HEK293 (cell line): ENCODE data around the gene ADAM23.

ENCODE experiments used
- CTCF ChIA-PET: fragments of 350-600 bp; formaldehyde crosslinking; extraction: SDS; loops from one replicate; lab custom pipeline; 2021; ENCODE audit warnings: antibody characterized with exemption; lab: Yijun Ruan, JAX
- POLR2A ChIA-PET: fragments of 300-600 bp; formaldehyde crosslinking; extraction: SDS; loops from one replicate; lab custom pipeline; 2020; ENCODE audit warnings: antibody characterized with exemption, inconsistent platforms; lab: Yijun Ruan, JAX
- H3K27ac ChIP-seq: fragments of 200-500 bp; sonication (Bioruptor generic); 2 replicates; pipeline ENCODE4 v1.5.1; 2014; ENCODE audit warnings: low read depth, low read length, control low read depth, inconsistent platforms; ENCODE audit errors: extremely low read depth
- H3K36me3 ChIP-seq, 2 experiments: fragments of 200-500 bp in 1 of 2; sonication (Bioruptor generic) in 1 of 2; 1 replicate in 1 of 2; 2 replicates in 1 of 2; pipeline ENCODE4 v1.5.1; 2014 to 2017; ENCODE audit warnings: inconsistent platforms in 2 of 2, low read length in 2 of 2; ENCODE audit not compliant: control insufficient read depth in 2 of 2, insufficient read depth in 1 of 2
- H3K4me1 ChIP-seq: fragments of 200-500 bp; sonication (Bioruptor generic); 2 replicates; pipeline ENCODE4 v1.5.1; 2014; ENCODE audit warnings: mild to moderate bottlenecking, low read length, inconsistent platforms; ENCODE audit not compliant: control insufficient read depth, insufficient read depth
- H3K4me3 ChIP-seq: 2 replicates; pipeline ENCODE4 v1.5.1; 2011; ENCODE audit warnings: low read depth, mild to moderate bottlenecking, control low read depth, low read length, moderate library complexity
- H3K9me3 ChIP-seq: fragments of 200-500 bp; sonication (Bioruptor generic); 2 replicates; pipeline ENCODE4 v1.5.1; 2014; ENCODE audit warnings: low read depth, low read length, inconsistent platforms; ENCODE audit not compliant: control insufficient read depth, insufficient read depth
- BCL11B ChIP-seq: fragments of 450-650 bp; formaldehyde crosslinking; IDR thresholded peaks from 2 replicates; pipeline ENCODE4 v1.5.1; 2016; ENCODE audit warnings: low read depth, missing biosample characterization, missing genetic modification characterization
- IKZF3 ChIP-seq: fragments of 450-650 bp; IDR thresholded peaks from 2 replicates; pipeline ENCODE4 v1.5.0; 2018; ENCODE audit warnings: missing biosample characterization, mild to moderate bottlenecking, missing genetic modification characterization, moderate library complexity
- KLF1 ChIP-seq: fragments of 450-650 bp; formaldehyde crosslinking; IDR thresholded peaks from 2 replicates; pipeline ENCODE4 v1.5.1; 2016; ENCODE audit warnings: missing biosample characterization, missing genetic modification characterization
- PBX3 ChIP-seq: sonication (generic); formaldehyde crosslinking; IDR thresholded peaks from 2 replicates; pipeline ENCODE4 v1.8.1; 2022; ENCODE audit warnings: mild to moderate bottlenecking, moderate library complexity, missing genetic modification reagents
- SP7 ChIP-seq: fragments of 450-650 bp; formaldehyde crosslinking; IDR thresholded peaks from 2 replicates; pipeline ENCODE4 v1.5.1; 2016; ENCODE audit warnings: missing biosample characterization, missing genetic modification characterization
- ZBTB1 ChIP-seq: fragments of 450-650 bp; formaldehyde crosslinking; IDR thresholded peaks from 2 replicates; pipeline ENCODE4 v1.5.1; 2016; ENCODE audit warnings: missing biosample characterization, missing genetic modification characterization
- ZBTB21 ChIP-seq: fragments of 450-650 bp; formaldehyde crosslinking; IDR thresholded peaks from 2 replicates; pipeline ENCODE4 v1.5.1; 2017; ENCODE audit warnings: missing biosample characterization, missing genetic modification characterization
- ZBTB49 ChIP-seq: fragments of 450-650 bp; formaldehyde crosslinking; IDR thresholded peaks from 2 replicates; pipeline ENCODE4 v1.5.1; 2016; ENCODE audit warnings: missing biosample characterization, missing genetic modification characterization, low read depth
- ZNF114 ChIP-seq: fragments of 450-650 bp; formaldehyde crosslinking; IDR thresholded peaks from 2 replicates; pipeline ENCODE4 v1.5.0; 2017; ENCODE audit warnings: missing biosample characterization, missing genetic modification characterization
- ZNF146 ChIP-seq: fragments of 450-650 bp; formaldehyde crosslinking; IDR thresholded peaks from 2 replicates; pipeline ENCODE4 v1.5.1; 2016; ENCODE audit warnings: missing biosample characterization, missing genetic modification characterization
- ZNF155 ChIP-seq: fragments of 450-650 bp; formaldehyde crosslinking; IDR thresholded peaks from 2 replicates; pipeline ENCODE4 v1.5.1; 2016; ENCODE audit warnings: missing biosample characterization, missing genetic modification characterization
- ZNF223 ChIP-seq: fragments of 450-650 bp; formaldehyde crosslinking; IDR thresholded peaks from 2 replicates; pipeline ENCODE4 v1.5.1; 2016; ENCODE audit warnings: missing biosample characterization, missing genetic modification characterization
- ZNF266 ChIP-seq: fragments of 450-650 bp; formaldehyde crosslinking; IDR thresholded peaks from 2 replicates; pipeline ENCODE4 v1.5.1; 2016; ENCODE audit warnings: missing biosample characterization, missing genetic modification characterization, low read depth
- ZNF324 ChIP-seq: fragments of 450-650 bp; formaldehyde crosslinking; IDR thresholded peaks from 2 replicates; pipeline ENCODE4 v1.5.1; 2016; ENCODE audit warnings: missing biosample characterization, missing genetic modification characterization
- ZNF341 ChIP-seq: fragments of 450-650 bp; formaldehyde crosslinking; IDR thresholded peaks from 2 replicates; pipeline ENCODE4; 2016; ENCODE audit warnings: low read depth, missing biosample characterization, missing genetic modification characterization
- ZNF394 ChIP-seq: fragments of 450-650 bp; formaldehyde crosslinking; IDR thresholded peaks from 2 replicates; pipeline ENCODE4 v1.5.1; 2016; ENCODE audit warnings: missing biosample characterization, missing genetic modification characterization, mild to moderate bottlenecking, moderate library complexity, borderline replicate concordance
- ZNF416 ChIP-seq: fragments of 450-650 bp; formaldehyde crosslinking; IDR thresholded peaks from 2 replicates; pipeline ENCODE4 v1.5.1; 2016; ENCODE audit warnings: missing biosample characterization, missing genetic modification characterization
- ZNF513 ChIP-seq: fragments of 450-650 bp; IDR thresholded peaks from 2 replicates; pipeline ENCODE4 v1.5.1; 2018; ENCODE audit warnings: missing biosample characterization, missing genetic modification characterization
- ZNF530 ChIP-seq: fragments of 450-650 bp; formaldehyde crosslinking; IDR thresholded peaks from 2 replicates; pipeline ENCODE4 v1.5.1; 2016; ENCODE audit warnings: low read depth, missing biosample characterization, missing genetic modification characterization
- ZNF600 ChIP-seq: fragments of 450-650 bp; formaldehyde crosslinking; IDR thresholded peaks from 2 replicates; pipeline ENCODE4 v1.5.1; 2016; ENCODE audit warnings: missing biosample characterization, missing genetic modification characterization
- ZNF624 ChIP-seq: fragments of 450-650 bp; formaldehyde crosslinking; IDR thresholded peaks from 2 replicates; pipeline ENCODE4 v1.5.1; 2017; ENCODE audit warnings: missing biosample characterization, missing genetic modification characterization
- ZNF645 ChIP-seq: fragments of 450-650 bp; formaldehyde crosslinking; IDR thresholded peaks from 2 replicates; pipeline ENCODE4; 2016; ENCODE audit warnings: missing biosample characterization, missing genetic modification characterization
- ZNF660 ChIP-seq: fragments of 450-650 bp; IDR thresholded peaks from 2 replicates; pipeline ENCODE4 v1.5.1; 2018; ENCODE audit warnings: missing biosample characterization, mild to moderate bottlenecking, missing genetic modification characterization
- TF ChIP-seq, protein P1 (sequence below): fragments of 450-650 bp; formaldehyde crosslinking; IDR thresholded peaks from 2 replicates; pipeline ENCODE4 v1.5.1; 2016; ENCODE audit warnings: missing biosample characterization, missing genetic modification characterization
- TF ChIP-seq, protein P2 (sequence below): fragments of 450-650 bp; formaldehyde crosslinking; IDR thresholded peaks from 2 replicates; pipeline ENCODE4 v1.5.0; 2017; ENCODE audit warnings: missing biosample characterization, missing genetic modification characterization, borderline replicate concordance

The ADAM23 gene

DNA sequence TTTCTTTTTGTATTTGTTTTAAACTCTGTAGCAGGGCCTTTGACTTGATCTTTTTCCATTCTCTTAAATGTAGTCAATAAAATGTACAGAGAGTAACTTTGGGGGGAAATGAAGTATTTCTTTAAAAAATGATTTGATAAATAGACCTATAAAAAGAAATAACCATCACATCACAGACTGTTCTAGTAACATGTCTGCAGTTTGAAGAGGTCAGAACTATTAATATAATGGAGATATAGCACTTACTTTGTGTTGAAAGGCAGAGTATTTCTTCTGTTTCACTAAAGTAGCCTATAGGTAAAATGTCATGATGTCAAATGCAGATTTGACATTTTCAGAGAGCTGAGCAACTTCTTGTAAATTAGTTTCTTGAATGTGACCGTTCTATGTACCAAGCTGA is 143.3 kb downstream of the ADAM23 start:
- Histone ChIP-seq H3K27ac (no peak overlapping the region), H3K9me3 (no peaks in the 10 kb centered on the region), H3K36me3 (peaks cover 0 to 3% of the 10 kb centered on the region in 2 experiments; a peak in 1 of 3 replicates), H3K4me1 (no peaks in the 10 kb centered on the region), H3K4me3 (no peak overlapping the region)
- POLR2A ChIA-PET = no interaction called here
- TF ChIP-seq, protein P1, sequence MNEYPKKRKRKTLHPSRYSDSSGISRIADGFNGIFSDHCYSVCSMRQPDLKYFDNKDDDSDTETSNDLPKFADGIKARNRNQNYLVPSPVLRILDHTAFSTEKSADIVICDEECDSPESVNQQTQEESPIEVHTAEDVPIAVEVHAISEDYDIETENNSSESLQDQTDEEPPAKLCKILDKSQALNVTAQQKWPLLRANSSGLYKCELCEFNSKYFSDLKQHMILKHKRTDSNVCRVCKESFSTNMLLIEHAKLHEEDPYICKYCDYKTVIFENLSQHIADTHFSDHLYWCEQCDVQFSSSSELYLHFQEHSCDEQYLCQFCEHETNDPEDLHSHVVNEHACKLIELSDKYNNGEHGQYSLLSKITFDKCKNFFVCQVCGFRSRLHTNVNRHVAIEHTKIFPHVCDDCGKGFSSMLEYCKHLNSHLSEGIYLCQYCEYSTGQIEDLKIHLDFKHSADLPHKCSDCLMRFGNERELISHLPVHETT (tag by site-specific recombination) = no peak
- no peak for TF ChIP-seq ZBTB49
- no peak for TF ChIP-seq ZNF341 (tag by site-specific recombination)
- no peak for TF ChIP-seq PBX3 (CRISPR knock-in tag)
- no peak for TF ChIP-seq BCL11B (tag by site-specific recombination)
- no peak for TF ChIP-seq ZNF324 (tag by site-specific recombination)
- CTCF ChIA-PET = interaction anchor here (0.5 kb wide), 1 partner anchor 31 kb away, joined by 3 read pairs; no protein-coding TSS in a partner anchor

DNA sequence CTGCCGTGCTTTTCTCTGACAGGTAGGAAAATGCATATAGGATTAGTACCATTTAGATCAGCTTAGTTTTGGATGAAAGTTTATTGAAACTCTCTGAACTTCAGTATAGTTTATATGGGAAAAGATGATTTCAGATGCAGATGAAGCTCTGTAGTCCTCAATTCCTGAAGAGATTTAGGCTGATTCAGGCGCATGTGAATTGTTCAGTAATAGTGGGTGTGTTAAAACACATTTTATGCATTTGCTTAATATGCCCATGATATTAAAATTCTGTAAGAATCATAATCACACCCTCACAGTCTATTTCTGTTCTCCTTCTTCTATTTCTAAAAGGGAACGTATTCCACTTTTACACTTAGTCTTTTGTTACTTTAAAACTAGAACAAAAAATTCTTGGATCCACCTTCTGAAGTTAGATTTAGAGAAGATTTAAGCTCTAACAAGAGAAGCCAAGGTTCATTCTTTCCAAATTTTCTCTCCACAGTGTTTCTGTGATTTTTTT is 154.4 kb downstream of the ADAM23 start:
- POLR2A ChIA-PET = no interaction called here

More for the DNA sequence above, 154.4 kb downstream of the ADAM23 start:
- Histone ChIP-seq H3K4me1 (no peaks in the 10 kb centered on the region), H3K36me3 (peaks cover 3 to 7% of the 10 kb centered on the region in 2 experiments)
- TF ChIP-seq ZNF394 (tag by site-specific recombination) (no peak), ZNF645 (no peak), IKZF3 (tag by site-specific recombination) (no peak), ZNF513 (tag by site-specific recombination) (no peak), ZNF223 (tag by site-specific recombination) (no peak), ZNF416 (tag by site-specific recombination) (no peak), ZNF266 (no peak), ZNF600 (tag by site-specific recombination) (no peak), ZNF660 (tag by site-specific recombination) (no peak), KLF1 (no peak), ZNF624 (no peak), ZNF530 (tag by site-specific recombination) (no peak), ZNF114 (tag by site-specific recombination) (no peak), ZNF155 (tag by site-specific recombination) (no peak), ZNF146 (tag by site-specific recombination) (no peak), SP7 (no peak), ZBTB1 (tag by site-specific recombination) (no peak), ZBTB21 (tag by site-specific recombination) (no peak)
- TF ChIP-seq, protein P2, sequence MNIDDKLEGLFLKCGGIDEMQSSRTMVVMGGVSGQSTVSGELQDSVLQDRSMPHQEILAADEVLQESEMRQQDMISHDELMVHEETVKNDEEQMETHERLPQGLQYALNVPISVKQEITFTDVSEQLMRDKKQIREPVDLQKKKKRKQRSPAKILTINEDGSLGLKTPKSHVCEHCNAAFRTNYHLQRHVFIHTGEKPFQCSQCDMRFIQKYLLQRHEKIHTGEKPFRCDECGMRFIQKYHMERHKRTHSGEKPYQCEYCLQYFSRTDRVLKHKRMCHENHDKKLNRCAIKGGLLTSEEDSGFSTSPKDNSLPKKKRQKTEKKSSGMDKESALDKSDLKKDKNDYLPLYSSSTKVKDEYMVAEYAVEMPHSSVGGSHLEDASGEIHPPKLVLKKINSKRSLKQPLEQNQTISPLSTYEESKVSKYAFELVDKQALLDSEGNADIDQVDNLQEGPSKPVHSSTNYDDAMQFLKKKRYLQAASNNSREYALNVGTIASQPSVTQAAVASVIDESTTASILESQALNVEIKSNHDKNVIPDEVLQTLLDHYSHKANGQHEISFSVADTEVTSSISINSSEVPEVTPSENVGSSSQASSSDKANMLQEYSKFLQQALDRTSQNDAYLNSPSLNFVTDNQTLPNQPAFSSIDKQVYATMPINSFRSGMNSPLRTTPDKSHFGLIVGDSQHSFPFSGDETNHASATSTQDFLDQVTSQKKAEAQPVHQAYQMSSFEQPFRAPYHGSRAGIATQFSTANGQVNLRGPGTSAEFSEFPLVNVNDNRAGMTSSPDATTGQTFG (tag by site-specific recombination) = no peak
- TF ChIP-seq, all 188 proteins: peak for 0
- Histone ChIP-seq H3K27ac (no peak overlapping the region), H3K4me3 (no peak overlapping the region), H3K9me3 (no peaks in the 10 kb centered on the region)
- CTCF ChIA-PET = interaction anchor here (0.6 kb wide), 1 partner anchor 109 kb away, joined by 3 read pairs; no protein-coding TSS in a partner anchor
